CD4-positive, alpha-beta T cell treated with Interleukin-17A for 4 hours (primary cell): ENCODE data around the gene CDR2L.

Experiments
- DNase-seq: peaks from one replicate; pipeline ENCODE4 v3.0.0-alpha.2; 2020; ENCODE audit warnings: mixed read lengths

The CDR2L gene

DNA sequence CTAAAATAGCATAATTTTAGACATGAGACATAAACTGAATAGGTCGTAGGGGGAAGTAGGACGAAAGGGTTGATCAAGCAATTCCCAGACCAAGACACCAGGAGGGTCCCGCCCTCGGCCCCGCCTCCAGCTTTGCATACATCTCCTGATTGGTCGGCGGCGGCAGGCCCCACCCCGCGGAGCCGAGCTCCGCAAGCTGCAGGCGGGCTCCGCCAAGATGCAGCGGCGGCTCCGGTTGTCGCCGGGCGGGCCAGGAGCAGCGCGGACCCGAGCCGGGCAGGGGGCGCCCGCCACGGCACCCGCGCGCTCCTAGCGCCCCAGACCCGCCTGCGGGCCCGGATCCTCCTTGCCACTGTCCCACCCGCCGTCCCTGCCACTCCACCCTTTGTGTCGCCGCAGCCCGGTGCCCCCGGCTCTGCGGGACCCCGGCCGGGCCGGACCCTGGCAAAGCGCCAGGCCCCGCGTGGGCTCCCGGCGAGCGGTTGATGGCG lies at the start of gene CDR2L:
CDR2L (plus strand) TSS at position 215 of the 491 bp plus-strand sequence. CDS start 412 bp downstream, outside the sequence.
- DNase-seq: peak; percentile 98

DNA sequence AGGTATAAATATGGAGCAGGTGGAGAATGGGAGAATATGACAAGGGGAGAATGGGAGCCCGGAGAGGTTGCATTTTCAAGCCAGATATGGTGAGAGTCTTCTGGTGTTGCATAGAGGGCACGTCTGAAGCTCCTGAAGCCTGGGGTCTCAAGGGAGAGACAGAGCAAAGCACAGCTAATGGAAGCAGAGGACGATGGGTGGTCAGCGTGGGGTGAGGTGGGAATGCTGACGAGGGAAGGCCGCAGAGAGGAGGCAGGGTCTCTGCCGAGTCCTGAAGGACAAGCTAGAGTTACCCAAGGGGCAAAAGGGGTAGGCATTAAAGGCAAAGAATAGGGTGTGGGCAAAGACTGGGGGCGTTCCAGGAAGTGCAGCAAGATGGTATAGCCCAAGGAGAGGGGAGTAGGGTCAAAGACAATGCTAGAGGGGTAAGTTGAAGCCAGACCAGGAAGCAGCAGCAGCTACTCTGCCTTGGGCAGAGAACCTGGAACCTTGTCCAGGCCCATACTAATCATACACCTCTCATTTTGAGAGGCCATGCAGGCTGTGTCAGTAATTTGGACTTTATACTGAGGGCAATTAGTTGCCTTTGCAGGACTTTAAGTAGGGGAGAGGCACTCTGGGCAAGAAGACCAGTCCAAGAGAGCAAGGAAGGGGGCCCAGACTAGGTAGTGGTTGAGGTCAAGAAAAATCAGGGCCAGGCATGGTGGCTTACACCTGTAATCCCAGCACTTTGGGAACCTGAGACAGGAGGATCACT lies 49.1 kb upstream of the CDR2L start:
- DNase-seq: no peak

DNA sequence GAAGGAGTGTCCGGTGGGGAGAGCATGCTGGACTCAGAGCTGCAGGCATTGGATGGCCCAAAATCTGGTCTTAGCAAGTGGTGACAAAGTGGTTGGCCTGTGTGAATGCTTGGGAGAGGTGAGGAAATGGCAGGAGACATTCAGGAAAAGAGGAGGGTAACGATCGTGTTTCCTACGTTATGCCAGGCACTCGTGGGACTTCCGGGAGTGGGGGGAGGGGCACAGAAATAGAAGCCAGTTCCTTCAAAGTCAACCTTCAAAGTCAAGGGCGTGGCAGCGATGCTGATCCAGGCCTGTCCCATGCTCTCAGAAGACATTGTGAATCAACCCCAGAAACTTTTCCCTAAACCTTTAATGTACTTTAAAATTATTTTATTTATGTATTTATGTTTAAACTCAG lies 47.9 kb upstream of the CDR2L start:
- DNase-seq: no peak

DNA sequence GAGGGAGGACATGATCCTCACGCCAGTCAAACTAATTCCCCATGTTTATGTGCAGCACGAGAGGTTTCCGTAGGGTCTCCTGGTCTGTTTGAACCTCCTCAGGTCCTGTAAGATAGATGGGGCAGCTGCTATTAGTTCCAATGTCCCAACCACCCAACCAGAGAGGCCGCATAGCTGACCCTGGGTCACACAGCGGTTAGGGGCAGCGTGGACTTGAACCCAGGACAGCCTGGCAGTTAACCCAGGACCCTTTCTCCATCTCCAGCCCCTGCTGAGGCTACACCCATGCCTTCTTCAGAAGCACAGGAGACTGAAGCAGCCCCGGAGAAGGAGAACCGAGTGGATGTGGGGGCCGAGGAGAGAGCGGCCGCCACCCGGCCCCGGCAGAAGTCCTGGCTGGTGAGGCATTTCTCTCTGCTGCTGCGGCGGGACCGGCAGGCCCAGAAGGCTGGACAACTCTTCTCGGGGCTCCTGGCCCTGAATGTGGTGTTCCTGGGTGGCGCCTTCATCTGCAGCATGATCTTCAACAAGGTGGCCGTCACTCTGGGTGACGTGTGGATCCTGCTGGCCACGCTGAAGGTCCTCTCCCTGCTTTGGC lies 46.2 kb upstream of the CDR2L start:
- DNase-seq: no peak

DNA sequence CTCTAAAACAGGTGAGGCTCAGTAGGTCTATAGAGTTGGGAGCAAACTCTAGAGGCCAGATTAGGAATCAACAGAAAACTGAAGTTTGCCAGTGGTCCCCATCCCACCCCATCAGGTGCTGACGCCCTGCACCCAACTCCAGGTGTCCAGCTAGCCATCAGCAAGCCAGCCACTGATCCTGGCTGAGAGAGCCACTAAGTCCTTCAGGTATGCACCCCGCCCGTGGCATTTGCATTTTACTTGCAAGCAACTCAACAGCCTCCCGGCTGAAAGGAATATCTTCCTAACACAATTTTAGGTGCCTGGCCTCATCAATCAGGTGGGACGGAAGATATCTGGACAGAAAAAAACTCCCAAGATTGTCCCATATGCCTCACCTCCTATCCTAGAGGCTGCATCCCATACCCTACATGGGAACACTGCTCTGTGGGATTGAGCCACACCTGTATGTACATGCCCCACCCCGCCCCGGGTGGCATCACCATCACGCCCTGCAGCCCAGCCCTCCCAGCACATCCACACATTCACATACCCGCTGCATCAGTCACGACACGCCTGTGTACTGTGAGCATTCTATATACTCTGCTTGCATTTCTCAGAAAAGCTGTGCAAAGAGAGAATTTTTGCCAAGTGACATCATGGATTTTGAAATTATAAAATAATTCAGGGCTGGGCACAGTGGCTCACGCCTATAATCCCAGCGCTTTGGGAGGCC lies 43.5 kb upstream of the CDR2L start:
- DNase-seq: no peak

DNA sequence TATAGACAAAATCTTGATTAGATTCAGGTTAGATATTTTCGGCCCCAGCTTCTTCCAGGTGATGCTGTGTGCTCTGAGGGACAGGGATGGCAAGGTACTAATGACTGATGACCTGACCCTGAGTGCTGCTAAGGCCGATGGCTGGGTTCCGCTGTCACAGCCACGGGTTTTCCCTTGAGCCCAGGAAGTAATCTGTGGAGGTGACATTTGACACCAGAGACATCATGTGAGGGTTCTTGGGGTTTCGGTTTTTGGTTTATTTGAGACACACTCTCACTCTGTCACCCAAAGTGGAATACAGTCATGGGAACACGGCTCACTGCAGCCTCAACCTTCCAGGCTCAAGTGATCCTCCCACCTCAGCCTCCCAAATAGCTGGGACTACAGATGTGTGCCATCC lies 41.9 kb upstream of the CDR2L start:
- no peak for DNase-seq

DNA sequence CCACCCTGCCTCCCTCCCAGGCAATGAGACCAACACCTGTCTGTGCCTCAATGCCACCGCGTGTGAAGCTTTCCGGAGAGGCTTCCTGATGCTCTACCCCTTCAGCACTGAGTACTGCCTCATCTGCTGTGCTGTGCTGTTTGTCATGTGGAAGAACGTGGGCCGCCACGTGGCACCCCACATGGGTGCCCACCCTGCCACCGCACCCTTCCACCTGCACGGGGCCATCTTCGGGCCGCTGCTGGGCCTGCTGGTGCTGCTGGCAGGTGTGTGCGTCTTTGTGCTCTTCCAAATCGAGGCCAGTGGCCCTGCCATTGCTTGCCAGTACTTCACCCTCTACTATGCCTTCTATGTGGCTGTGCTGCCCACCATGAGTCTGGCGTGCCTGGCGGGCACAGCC lies 40.8 kb upstream of the CDR2L start:
- DNase-seq: no peak

DNA sequence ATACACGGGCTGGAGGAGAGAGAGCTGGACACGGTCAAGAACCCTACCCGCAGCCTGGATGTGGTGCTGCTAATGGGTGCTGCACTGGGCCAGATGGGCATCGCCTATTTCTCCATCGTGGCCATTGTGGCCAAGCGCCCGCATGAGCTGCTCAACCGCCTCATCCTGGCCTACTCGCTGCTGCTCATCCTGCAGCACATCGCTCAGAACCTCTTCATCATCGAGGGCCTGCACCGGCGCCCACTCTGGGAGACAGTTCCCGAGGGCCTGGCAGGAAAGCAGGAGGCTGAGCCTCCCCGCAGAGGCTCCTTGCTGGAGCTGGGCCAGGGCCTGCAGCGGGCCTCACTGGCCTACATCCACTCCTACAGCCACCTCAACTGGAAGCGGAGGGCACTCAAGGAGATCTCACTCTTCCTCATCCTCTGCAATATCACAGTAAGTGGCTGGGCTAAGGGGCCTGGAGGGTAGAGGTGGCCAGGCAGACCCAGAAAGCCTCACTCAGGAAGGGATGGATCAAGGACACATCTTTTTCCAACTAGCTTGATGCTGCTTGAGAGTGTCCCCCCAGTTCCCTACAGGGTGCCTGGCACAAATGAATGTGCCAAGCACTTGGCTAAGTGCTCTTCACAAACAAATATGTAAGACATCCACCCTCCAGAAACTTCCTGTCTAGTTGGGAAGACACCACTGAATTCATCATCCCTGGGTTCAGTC lies 40.2 kb upstream of the CDR2L start:
- no peak for DNase-seq

DNA sequence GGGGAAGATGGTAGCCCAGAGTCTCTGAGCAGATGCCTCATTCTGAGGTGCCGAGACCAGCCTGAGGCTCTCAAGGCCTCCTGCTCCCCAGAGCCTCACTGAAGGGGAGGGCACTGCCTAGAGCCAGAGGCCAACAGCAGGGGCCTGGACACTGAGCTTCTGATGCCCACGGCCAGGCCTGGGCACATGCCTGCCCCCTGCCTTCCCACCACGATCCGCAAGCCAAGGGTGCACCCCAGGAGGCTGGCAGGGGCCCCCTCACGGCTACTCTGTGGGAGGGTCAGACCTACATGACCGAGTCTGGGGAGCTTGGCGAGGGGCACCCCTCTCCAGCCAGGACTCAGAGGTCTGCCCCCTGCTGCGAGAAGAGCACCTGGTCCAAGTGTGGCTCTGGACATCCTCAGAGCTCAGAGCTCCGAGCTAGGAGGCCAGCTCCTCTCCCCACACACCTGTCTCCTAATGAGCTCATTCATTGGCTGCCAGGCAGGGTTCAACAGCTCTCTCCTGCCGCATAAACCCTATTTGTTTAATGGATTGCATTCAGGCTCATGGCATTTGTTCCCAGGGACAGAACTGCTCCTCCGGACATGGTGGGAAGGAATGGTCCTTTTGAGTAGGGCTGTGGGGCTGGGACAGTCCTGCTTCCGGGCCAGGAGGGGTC lies 37.8 kb upstream of the CDR2L start:
- DNase-seq: no peak

DNA sequence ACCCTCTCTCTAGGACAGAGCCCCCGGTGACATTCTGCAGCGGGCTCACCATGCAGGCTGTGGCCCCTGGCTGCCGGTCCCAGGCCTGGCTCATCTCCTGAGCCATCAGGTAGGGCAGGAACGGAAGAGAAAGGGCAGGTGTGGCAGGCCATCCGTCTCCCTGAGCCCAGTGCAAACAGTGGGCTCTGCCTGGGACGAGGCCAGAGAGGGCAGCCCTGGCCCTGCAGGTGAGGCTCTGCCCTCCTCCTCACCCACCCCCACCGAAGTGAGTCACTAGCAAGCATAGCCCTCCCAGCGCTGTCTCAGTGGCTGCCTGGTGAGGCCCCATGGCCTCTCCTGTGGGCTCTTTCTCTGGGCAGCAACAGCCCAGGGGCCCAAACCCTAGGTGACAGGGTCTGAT lies 37.2 kb upstream of the CDR2L start:
- no peak for DNase-seq

DNA sequence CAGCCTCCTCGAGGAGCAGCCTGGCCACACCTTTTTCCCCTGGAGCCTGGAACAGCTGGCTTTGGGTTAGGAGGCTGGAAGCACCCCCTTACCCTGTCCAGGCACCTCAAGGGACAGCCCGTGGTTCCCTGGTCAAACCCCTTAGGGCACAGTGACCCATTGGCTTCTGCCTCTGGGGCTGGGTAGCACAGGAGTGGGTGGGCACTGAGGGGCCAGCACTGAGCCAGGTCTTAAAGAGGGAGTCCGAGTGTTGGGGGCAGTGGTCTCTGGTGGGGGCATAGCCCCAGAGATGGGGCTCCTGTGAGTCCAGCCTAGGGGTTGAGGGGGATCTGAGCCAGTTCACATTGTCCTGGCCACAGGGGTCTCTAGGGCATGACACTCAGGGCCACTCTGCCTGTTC lies 36.4 kb upstream of the CDR2L start:
- DNase-seq: no peak

DNA sequence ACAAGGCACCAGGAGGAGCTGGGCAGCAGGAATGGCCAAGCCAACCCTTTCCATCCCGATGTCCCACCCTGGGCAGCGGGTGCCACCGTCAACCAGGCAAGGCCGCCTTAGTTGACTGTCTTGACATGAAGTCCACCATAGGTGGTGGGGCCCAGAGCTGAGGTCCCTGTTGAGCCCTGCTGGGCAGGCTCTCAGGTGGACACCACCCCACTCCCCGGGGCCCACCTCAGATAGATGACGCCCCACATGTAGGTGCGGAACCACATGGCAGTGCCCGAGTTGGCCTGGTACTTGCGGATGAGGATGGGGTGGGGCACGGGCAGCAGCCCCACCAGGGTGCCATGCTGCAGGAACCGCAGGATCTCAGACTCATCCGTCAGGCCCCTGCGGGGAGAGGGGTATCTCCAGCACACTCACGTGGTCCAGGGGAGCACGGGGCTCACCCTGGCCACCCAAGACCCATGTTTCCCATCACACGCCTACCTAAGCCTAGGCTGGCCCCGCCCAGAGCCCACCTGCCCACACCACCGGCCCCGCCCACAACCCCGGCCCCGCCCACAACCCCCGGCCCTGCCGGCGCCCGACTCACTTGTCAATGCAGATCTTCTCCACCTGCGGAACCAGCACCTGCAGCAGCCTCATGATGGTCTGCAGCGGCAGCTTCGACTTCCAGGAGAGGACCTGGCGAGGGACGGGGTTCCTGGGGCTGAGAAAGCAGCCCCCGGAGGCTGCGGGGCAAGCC lies 35.6 kb upstream of the CDR2L start:
- DNase-seq: no peak

DNA sequence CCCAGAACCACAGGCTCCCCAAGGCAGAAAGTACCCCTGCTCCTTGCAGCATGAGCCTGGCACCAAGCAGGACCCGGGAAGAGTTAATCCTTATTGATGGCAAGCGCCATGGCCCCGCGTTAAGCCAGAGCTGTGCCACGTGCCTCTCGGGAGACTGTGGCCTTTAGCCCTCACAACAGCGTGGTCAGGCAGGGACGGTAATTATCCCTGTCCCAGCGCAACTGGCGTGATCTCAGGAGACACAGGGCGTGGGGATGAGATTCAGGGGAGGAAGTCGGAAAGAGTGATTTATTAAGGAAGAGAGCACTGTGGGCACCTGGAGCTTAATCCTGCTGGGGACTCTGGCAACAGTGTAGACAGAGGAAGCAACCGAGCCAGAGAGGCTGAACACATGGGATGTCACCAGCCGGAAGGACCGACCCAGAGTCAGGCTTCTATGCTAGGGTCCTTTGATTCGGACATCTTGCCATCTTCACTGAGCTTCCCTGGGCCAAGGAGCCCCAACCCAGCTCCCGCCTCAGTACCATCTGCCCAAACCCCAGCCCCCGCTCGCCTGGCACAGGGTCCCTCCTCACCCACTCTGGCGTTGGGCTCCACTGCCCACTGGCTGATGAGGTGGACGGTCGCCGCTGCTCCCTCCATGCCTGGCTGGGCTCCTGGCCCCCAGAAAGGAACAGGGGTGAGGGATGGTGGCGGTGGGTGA lies 34.9 kb upstream of the CDR2L start:
- DNase-seq: no peak

DNA sequence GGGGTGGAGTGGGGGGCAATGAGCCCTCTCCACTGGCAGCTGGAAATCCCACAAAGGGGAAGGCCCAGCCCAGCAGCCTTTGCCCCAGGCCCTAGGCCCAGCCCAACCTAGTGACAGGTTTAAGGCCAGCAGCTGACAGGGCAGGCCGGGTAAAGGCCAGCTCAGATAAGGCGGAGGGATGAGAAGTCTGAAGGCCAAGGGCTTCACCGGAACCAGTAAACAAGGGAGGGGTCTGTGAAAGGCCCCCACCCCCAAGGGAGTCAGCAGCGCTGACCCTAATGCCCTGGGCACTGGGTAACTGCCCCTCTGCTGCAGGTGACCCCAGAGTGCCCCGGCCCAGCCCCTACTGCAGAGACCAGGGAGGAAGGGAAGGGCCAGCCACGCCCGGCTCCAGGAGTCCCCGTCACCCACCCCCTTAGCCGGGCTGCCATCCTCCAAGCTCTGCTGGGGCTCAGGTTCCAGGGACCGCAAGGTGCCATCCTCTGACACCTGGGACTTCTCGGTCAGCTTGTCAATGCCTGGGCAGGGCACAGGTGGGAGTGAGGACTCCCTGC lies 34.2 kb upstream of the CDR2L start:
- no peak for DNase-seq

DNA sequence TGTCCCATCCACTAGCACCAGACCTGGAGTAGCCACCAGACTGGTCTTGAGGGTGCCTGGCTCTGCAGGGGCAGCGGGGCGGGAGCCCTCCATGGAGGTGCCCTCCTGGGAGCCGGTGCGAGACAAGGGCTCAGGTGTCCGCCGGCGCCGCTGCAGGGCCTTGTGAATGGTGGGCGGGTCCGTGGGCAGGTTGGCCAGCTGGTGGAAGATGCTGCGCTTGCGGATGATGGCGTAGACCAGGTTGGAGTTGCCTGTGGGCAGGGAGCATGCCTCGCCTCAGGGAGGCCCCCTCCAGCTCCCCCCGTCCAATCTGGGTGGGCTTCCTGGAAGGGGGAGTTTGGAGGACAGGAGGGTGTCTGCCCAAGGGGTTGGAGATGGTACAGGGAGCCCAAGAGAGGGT lies 33.3 kb upstream of the CDR2L start:
- DNase-seq: no peak

DNA sequence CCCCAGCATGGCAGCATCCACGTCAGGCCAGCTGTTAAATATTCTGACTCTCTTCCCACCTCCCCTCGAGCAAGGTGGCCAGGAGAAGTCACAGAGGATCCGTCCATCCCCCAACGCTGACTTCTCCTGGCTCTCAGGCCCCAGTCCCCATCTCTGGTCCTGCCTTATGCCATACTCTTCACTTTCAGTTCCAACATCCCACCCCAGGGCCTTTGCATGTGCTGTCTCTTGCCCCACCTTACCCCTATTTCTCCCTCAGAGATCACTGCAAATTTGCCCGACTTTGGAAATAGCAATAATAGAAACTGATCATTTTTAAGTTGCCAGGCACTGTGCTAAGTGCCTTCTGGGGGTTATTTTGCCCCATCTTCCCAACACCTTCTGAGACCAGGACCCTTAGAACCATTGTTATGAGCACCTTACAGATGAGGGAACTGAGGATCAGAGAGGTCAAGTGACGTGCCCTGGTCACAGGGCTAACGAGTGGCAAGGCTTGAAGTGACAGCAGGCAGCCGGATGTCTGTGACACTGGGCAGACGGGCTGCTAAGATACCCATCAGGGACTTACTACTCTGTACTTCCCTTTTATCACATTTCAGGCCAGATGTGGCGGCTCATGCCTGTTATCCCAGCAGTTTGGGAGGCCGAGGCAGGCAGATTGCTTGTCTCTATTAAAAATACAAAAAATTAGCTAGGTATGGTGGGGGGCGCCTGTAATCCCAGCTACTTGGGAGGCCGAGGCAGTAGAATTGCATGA lies 32.6 kb upstream of the CDR2L start:
- DNase-seq: no peak

DNA sequence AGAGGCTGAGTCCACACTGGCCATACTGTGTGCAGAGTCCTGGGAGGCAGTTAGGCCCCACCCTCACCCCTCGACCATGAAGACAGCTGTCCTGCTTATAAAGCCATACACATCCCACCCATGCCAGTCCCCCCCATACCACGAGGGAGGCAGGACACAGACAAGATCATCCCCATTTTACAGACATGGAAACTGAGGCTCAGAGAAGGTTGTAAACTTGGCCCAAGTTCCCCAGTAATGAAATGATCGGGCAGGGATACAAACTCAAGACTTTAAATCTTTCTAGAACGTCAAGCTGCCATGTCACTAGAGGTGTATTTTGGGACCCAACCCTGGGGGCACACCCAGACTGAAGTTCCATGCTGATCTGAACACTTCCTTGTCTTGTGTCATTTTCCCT lies 31.3 kb upstream of the CDR2L start:
- no peak for DNase-seq

DNA sequence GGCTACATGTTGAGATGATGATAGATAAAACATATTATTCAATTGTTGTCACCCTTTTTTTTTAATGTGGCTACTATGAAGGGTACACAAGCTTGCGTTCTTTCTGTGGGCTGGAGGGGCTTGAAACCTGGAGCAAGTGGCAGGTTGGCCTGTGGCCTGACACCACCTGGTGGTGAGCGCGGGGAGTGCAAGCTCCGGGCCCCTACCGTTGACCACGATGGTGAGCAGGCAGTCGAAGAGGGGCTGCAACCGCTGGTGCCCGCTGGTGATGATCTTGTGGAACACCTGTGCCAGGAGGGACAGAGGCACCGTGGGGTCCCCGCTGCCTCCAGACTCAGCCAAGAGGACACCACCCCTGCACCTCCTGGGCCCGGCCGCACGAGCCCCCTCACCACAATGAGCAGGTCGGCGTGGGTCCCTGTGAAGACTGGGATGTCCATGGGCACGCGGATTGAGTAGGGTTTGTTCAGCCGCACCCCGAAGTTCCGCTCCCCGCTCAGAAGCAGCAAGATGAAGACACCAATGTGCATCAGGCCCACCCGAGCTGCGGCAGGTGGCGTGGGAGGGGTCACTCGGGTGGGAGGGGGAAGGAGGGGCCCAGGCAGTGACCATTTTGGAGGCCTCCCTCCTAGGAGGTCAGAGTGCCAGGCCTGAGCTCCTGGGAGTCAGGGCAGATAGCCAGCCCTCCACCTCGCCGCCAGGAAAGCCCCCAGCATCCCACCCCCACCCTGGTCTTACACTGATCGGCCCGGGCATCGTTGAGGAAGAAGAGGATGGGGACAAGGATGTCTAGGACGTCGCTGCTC lies 29.3 kb upstream of the CDR2L start:
- DNase-seq: peak; percentile 85

DNA sequence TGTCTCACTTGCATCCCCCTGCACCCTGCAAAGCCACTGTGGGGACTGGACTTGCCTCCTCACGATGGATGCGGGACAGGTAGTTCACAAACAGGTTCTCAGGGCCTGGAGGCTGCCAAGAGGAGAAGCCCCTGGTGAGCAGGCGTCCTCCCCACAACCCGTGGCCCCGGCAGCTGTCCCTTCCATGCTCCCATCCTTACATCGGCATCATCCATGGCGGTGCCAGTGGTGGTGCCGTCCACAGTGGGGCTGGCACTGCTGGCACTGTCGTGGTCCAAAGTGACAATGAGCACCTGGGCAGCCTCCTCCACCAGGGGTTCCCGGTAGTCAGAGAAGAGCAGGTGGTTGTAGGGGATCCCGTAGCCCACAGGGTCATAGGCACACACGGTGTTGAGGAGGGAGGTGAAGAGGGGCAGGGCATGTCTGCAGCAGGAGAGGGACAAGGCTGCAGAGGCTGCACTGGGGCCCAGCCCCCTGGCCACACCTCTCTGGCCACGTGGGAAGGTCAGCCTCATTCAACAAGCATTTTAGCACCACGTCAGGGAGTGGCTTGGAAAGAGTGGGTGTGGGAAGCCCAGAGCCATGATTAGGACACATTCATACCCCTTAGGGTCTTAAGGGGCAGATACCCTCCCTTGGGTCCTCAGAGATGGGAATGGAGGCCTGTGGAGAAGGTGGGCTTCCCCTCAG lies 27.5 kb upstream of the CDR2L start:
- no peak for DNase-seq
